D721Med (cell line): ENCODE data around the gene JAKMIP2.
A peak's percentile ranks its signal among the peaks of the same experiment; 100 is the strongest.

Experiments
- DNase-seq: peaks from one replicate; pipeline ENCODE4 v3.0.0; 2011; ENCODE audit warnings: low spot score; ENCODE audit not compliant: insufficient read length
- FAIRE-seq: peaks from 2 replicates; lab custom pipeline; 2011; peaks lifted over from hg19 to GRCh38; lab: Jason Lieb, UNC
- CTCF ChIP-seq: IDR thresholded peaks from 2 replicates; pipeline ENCODE4 v1.5.1; 2012; ENCODE audit warnings: mild to moderate bottlenecking, control low read depth; ENCODE audit not compliant: insufficient read depth; ENCODE audit errors: missing control alignments

Gene JAKMIP2

GRCh38 chr5:147699496-147700088 lies 82.9 kb downstream of the JAKMIP2 start:
- no peak for DNase-seq
- no peak for FAIRE-seq
- no peak for TF ChIP-seq CTCF

- DNase-seq (no peak), FAIRE-seq (no peak)
- TF ChIP-seq CTCF = no peak
These were observed 85.1 kb downstream of the JAKMIP2 start for GRCh38 chr5:147697380-147697779.

- no peak for TF ChIP-seq CTCF
- FAIRE-seq (no peak), DNase-seq (no peak)
These were observed 87.8 kb downstream of the JAKMIP2 start for GRCh38 chr5:147694772-147695171.

- DNase-seq (no peak), FAIRE-seq (peak; percentile 56)
- no peak for TF ChIP-seq CTCF
These were observed 89.3 kb downstream of the JAKMIP2 start for GRCh38 chr5:147693233-147693632.

GRCh38 chr5:147691130-147691529 lies 91.4 kb downstream of the JAKMIP2 start:
- no peak for FAIRE-seq

GRCh38 chr5:147690595-147690994 lies 91.9 kb downstream of the JAKMIP2 start:
- FAIRE-seq = no peak
- TF ChIP-seq CTCF = peak; percentile 10
- DNase-seq = no peak

More at GRCh38 chr5:147691130-147691529, 91.4 kb downstream of the JAKMIP2 start:
- no peak for TF ChIP-seq CTCF
- DNase-seq = no peak

- TF ChIP-seq CTCF = no peak
- FAIRE-seq (no peak), DNase-seq (no peak)
These were observed 93.1 kb downstream of the JAKMIP2 start for GRCh38 chr5:147689426-147689825.
